GM12891 (cell line): ENCODE data around the gene GRAMD1B.

ENCODE experiments used
- POLR2A ChIP-seq: IDR thresholded peaks from 2 replicates; pipeline ENCODE4 v1.6.1; 2011; ENCODE audit warnings: low read depth, low read length, control low read depth
- POLR2AphosphoS5 ChIP-seq: IDR thresholded peaks from 2 replicates; pipeline ENCODE4 v1.6.1; 2011; ENCODE audit warnings: low read depth, low read length, control low read depth
- TAF1 ChIP-seq: IDR thresholded peaks from 2 replicates; pipeline ENCODE4 v1.6.1; 2011; ENCODE audit warnings: low read depth, low read length, control low read depth

GRCh38 chr11:123408619-123409455, 21.2 kb upstream of the GRAMD1B start:
- TF ChIP-seq POLR2AphosphoS5 (no peak), TAF1 (no peak), POLR2A (no peak)
